Right lobe of liver (tissue), 4 donors: Measurements from ENCODE around the gene ADAMTS19.

ENCODE experiments used
- CTCF ChIP-seq, 4 donors: fragments of 200-600 bp in 3 of 4; fragments of 450-650 bp in 1 of 4; IDR thresholded peaks; one replicate each; pipeline versions ENCODE4 v1.5.1 to v1.8.0; 2016 to 2022; ENCODE audit warnings: antibody characterized with exemption in 4 of 4, mild to moderate bottlenecking in 2 of 4
- POLR2A ChIP-seq: fragments of 450-650 bp; IDR thresholded peaks from one replicate; pipeline ENCODE4 v1.6.1; 2017; ENCODE audit warnings: antibody characterized with exemption, mild to moderate bottlenecking
- donor health status: DM: no; HTN: no; CAD: no.
- donor health status: DM: no; HTN: no; CAD: no.
- donor health status: DM: no; HTN: yes; CAD: no.

GRCh38 chr5:129616517-129616916 lies 156.4 kb downstream of the ADAMTS19 start:
- TF ChIP-seq CTCF (IDR thresholded peaks at IDR 0.05) (no peak), POLR2A (no peak)
